K562 (cell line): ENCODE results near the gene RFWD3. TPM values are rescaled to one million over a fixed set of nuclear protein-coding genes. Genes with fewer than 3 reads are reported as not detected.
A peak's percentile ranks its signal among the peaks of the same experiment; 100 is the strongest.

Source experiments
- CEBPG ChIP-seq, 3 experiments: fragments of 200-800 bp in 1 of 3; sonication (Bioruptor generic) in 1 of 3; sonication (generic) in 1 of 3; formaldehyde crosslinking in 1 of 3; IDR thresholded peaks in 2 of 3; conservative IDR thresholded peaks in 1 of 3; 2 replicates each; pipeline versions ENCODE4 v1.6.1 to v1.8.0; 2016 to 2022; ENCODE audit warnings: missing compliant biosample characterization in 2 of 3, missing genetic modification characterization in 2 of 3, mild to moderate bottlenecking in 1 of 3, missing genetic modification reagents in 1 of 3
- CEBPZ ChIP-seq: fragments of 150-350 bp; IDR thresholded peaks from 2 replicates; pipeline ENCODE4 v1.6.1; 2014; ENCODE audit warnings: low read depth, mild to moderate bottlenecking, low read length, borderline replicate concordance
- CXXC5 ChIP-seq: fragments of 250-450 bp; sonication (Bioruptor Pico); IDR thresholded peaks from 2 replicates; pipeline ENCODE4 v1.8.0; 2022; ENCODE audit warnings: inconsistent platforms, mild to moderate bottlenecking, moderate library complexity
- HNRNPUL1 ChIP-seq: fragments of 200-400 bp; formaldehyde crosslinking; IDR thresholded peaks from 2 replicates; pipeline ENCODE4 v1.6.1; 2017; ENCODE audit warnings: low read length
- IRF2 ChIP-seq: sonication (generic); formaldehyde crosslinking; IDR thresholded peaks from 2 replicates; pipeline ENCODE4 v1.8.1; 2022; ENCODE audit warnings: mild to moderate bottlenecking, missing genetic modification reagents
- MCM5 ChIP-seq: fragments of 450-650 bp; IDR thresholded peaks from 2 replicates; pipeline ENCODE4 v1.6.1; 2016; ENCODE audit warnings: low read depth
- MGA ChIP-seq: fragments of 450-650 bp; IDR thresholded peaks from 2 replicates; pipeline ENCODE4 v1.6.1; 2016; ENCODE audit warnings: mild to moderate bottlenecking, moderate library complexity
- NFATC3 ChIP-seq: fragments of 450-650 bp; IDR thresholded peaks from 2 replicates; pipeline ENCODE4 v1.6.1; 2017; ENCODE audit warnings: mild to moderate bottlenecking
- RAD21 ChIP-seq, 2 experiments: fragments of 250-450 bp in 1 of 2; fragments of 450-650 bp in 1 of 2; sonication (Bioruptor Pico) in 1 of 2; formaldehyde crosslinking in 1 of 2; IDR thresholded peaks in 1 of 2; conservative IDR thresholded peaks in 1 of 2; 2 replicates each; pipeline versions ENCODE4 v1.4.0 to v1.8.0; 2020 to 2022; ENCODE audit warnings: mild to moderate bottlenecking in 2 of 2, moderate library complexity in 1 of 2
- TEAD2 ChIP-seq: fragments of 450-650 bp; IDR thresholded peaks from 2 replicates; pipeline ENCODE4 v1.6.1; 2016; ENCODE audit warnings: missing genetic modification characterization, control low read depth, missing compliant biosample characterization
- ZNF347 ChIP-seq: fragments of 450-650 bp; formaldehyde crosslinking; IDR thresholded peaks from 2 replicates; pipeline ENCODE4 v1.4.0; 2020; ENCODE audit warnings: low read depth, mild to moderate bottlenecking, moderate library complexity
- polyA plus RNA-seq, 8 experiments: library from polyadenylated mRNA; depleted of rRNA in 4 of 8; stranded (reverse) in 5 of 8; unstranded in 3 of 8; fragments of >200 nt; fragmentation: Nextera tagmentation in 2 of 8; fragmentation: Illumina TruSeq in 1 of 8; extraction: Ambion mirVana in 2 of 8; extraction: Trizol in 1 of 8; gene quantifications; 2 replicates each; pipeline versions ENCODE4 v1.2.1 to v1.2.3, GENCODE V29; 2011 to 2014; ENCODE audit warnings: inconsistent platforms in 1 of 8, missing spikeins in 1 of 8
- total RNA-seq, 7 experiments: library from RNA; depleted of rRNA in 6 of 7; stranded (reverse); fragments of >200 nt in 6 of 7; fragmentation: Illumina TruSeq in 2 of 7; extraction: Trizol in 2 of 7; gene quantifications; 2 replicates each; pipeline versions ENCODE4 v1.2.1 to v1.2.3, GENCODE V29; 2011 to 2021; ENCODE audit warnings: low replicate concordance in 1 of 7

RFWD3 gene
- total and polyA plus RNA-seq, 9 of the 15 experiments (the other 6 are each of a cell fraction or from before 2014, with no cell fraction given) = 20.8 to 121 (median 79.0) TPM

- TF ChIP-seq CEBPZ (no peak), IRF2 (no peak), CEBPG (CRISPR knock-in tag; IDR thresholded peaks at IDR 0.05) (no peak), CEBPG (tag; conservative IDR thresholded peaks at IDR 0.05 in 1 of 2, IDR thresholded peaks at IDR 0.05 in 1 of 2) (no peak), MCM5 (no peak), TEAD2 (tag) (no peak), RAD21 (CRISPR knock-in tag; conservative IDR thresholded peaks at IDR 0.05 in 1 of 2, IDR thresholded peaks at IDR 0.05 in 1 of 2) (no peak; a peak in 1 of 4 replicates), HNRNPUL1 (no peak), ZNF347 (no peak), CXXC5 (peak; percentile 87), MGA (no peak), NFATC3 (no peak)
These were observed 60.0 kb downstream of the RFWD3 start, which contains the start of gene GLG1 (continued) for GRCh38 chr16:74606521-74607309.
